Hematopoietic multipotent progenitor cell treated with erythropoietin and hydrocortisone succinate and interleukin-3 and kit ligand, for 15 days (in vitro differentiated cells): ENCODE measurements around the gene ACTA1.
"Not testable (repeated sequence)": the region's sequence is repeated elsewhere in the genome, so short reads cannot be mapped to it uniquely, and the experiment has no call there.

Experiments used
- DNase-seq: peaks from one replicate; pipeline ENCODE4 v3.0.0-alpha.2; 2015; ENCODE audit warnings: low spot score

The ACTA1 gene

DNA sequence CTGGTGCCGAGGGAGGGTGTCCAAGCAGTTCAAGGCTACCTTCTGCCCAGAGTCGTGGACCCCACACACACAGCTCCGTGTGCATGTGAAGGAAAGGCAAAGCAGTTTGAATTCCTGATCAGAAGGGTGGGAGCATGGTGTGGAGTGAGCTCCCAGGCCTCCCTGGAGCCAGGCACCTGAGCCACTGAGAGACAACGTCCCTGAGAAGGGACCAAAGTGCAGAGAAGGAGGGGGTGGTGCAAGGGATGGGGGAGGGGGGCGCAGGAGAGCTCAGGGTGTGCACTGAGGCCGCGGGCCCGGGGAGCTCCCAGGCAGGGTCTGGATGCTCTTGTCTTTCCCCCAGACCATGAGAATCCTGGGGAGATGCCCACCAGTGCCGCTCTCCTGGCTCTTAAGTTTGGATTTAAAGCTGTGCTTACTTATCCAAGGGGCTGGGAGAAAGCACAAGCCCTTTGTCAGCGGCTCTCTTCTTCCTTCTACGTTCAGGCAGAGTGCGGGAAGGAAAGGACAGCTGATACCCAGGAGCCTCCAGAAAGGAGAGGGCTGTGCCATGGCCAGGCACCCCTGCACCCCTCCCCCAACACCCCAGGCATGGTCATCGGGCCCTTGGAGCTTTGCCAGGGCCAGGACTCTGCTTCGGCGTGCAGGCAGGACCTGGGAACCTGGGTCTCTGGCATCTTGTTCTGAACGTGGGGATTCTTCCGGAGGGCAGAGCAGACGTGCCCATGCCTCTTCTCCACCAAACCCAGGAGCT is 24.1 kb downstream of the ACTA1 start:
- DNase-seq: no peak

DNA sequence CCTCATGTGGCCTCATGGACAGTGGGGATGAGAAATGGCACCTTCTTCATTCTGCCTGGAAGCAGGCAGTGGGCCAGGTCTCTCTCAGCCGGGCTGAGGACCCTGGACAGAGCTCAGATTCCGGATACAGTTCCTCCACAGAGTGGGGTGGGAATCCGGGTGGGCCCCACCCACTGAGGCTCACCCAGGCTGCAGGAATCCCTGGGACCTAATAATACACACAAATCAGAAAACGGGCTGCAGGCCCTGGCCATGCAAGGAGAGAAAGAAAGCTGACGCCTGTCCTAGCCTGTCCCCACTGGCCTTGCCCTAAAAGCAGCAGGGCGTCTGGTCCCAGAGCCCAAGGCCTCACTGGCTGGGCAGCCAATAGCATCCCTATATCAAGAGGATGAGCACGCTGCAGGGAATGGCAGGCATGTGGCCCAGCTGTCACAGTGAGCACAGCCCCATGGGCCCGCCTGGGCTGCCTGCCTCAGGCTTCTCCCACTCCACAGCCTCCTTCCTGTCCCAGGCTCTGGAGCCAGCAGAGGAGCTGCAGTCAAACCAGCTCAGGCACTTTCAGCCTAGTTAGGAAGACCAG is 25.3 kb downstream of the ACTA1 start:
- no peak for DNase-seq

DNA sequence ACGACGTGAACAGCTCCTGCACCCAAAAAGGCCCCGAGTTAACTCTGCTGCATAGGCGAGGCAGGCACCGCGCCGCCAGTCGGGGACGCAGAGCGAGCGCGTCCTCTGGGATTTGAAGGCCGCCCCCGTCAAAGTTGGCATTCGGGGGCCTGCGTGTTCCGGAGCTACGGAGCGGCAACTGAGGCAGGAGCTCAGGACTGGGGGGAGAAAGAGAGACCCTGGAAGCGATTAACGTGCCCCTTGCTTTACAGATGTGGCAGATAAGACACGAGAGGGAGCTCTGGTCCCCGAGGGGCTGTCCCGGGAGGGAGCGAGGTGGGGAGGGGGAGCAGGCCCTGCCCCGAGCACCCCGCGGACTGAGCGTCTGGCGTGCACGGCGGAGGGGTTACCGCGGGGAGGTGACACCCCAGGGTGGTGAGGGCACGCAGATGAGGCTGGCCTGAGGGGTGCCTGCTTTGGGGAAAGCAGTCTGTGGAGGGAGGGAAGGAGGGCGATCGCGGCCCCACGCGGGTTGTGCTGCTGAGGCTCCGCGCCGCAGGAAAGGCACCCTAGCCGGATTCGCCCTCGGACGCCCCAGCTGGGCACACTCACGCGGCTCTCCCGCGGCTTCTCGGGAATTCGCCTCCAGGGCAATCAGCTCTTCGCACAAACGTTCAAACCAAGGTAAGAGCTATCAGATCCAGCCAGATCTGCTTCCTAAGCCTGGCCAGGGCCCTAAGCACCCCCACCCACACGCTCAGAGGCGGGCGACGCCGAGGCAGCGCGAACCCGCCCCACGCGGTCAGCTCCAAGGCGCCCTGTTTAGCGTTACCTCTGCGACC is 26.5 kb downstream of the ACTA1 start:
- no peak for DNase-seq

DNA sequence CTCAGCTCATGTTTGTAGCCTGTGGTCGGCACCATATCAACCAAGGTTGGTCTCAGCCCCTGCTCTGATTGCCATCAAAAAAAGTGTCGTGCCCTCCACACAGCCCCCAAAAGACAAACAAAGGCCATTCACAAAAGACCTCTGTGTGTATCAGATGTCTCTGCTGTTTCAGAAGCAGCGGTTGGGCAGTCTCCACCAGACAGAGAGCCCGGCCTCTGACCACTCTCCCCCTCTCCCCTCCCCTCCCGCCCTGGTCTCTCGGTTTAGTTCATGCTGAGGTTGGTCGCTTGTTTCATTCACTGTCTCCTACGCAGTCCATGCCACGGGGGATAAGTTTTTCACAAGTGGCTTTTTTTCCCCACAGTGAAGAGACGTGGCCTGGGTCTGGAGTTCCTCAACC is 27.1 kb downstream of the ACTA1 start:
- no peak for DNase-seq

DNA sequence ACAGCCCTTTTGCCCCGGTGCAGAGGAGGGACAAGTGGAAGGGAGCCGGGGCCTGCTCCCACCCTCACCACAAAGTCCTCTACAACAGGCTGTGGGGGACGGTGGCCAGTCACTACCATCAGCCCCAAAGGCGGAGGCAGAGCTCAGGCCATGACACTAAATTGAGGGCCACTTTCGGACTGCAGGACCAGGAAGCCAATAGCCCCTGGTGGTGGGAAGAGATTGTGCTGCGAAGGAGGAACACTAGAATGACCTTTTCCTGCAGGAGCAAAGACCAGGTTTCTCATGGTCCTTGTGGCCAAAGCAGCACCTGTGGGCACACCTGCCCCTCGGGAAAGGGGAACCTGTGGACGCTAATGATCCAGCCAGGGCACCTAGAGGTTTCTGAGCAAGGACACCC is 30.3 kb downstream of the ACTA1 start:
- no peak for DNase-seq

DNA sequence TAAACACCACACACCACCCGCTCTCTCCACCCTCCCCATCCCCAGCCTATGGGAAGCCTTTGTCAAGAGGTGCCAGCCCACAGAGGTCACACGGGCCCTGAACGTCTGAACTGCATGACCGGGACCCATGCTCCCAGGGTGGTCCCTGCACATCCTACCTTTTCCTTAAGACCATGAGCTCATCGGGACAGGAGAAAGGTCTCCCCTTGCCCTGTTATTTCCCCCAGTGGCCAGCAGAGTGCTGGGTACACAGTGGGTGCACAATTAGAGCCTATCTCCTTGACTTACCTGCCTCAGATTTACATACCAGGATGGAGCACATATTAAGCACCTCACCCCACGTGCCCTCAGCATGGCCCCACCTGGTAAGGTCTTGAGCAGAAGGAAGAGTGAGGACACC is 30.9 kb downstream of the ACTA1 start:
- no peak for DNase-seq

DNA sequence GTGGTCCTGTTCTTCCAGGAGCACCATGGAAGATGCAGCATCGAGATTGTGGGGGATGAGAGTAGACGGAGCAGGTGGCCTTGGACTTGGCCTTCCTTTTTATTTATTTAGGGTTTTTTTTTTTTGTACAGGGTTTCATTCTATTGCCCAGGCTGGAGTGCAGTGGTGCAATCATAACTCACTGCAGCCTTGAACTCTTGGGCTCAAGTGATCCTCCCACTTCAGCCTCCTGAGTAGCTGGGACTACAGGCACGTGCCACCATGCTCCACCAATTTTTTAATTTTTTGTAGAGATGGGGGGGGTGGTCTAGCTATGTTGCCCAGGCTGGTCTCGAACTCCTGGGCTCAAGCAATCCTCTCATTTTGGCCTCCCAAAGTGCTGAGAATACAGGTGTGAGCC is 31.6 kb downstream of the ACTA1 start:
- DNase-seq: not testable (repeated sequence)

DNA sequence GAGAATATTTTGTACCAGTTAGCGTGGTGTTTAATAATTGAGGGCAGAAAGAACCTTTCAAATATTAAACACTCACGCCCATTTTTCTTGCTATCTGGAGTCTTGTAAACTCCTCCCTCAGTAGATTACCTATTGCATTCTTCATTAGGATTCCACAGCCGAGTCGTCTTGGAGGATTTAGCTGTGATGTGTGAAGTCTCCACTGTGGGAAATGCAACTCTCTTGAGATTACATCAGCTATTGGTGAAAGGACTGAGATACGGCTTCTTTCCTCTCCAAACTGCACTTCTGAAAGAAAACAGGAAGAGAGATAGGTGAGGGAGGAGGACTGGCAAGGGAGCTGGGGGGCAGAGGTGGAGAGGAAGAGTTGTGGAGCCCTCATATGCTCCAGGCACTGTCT is 36.1 kb downstream of the ACTA1 start:
- DNase-seq: no peak

DNA sequence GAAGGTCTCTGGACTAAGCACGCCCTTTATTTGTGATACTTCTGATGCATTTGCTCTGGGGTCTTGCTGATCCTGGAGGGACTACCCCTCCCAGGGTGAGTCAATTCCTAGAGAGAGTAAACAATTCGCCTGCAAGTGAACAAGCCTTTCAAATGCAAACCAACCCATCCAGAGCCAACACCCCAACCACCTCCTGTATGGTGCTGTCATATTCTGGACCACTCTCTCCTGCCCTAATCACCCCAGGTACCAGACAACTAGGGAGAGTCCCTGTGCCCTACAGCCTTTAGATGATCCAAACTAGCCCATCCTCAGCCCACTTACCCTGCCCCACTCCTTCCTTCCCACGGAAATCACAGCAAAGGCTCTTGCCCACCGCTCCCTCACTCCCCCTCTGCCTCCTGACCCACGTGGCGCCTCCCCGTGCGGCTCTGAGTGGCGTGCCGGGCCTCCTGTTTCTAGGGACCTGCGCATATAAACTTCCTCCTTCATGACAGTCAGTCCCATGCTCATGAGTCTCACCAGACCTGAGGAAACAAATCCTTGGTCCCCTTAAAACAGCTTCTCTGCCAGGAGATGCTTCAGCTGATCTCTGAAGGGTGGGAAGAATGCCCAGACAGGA is 37.2 kb downstream of the ACTA1 start:
- no peak for DNase-seq

DNA sequence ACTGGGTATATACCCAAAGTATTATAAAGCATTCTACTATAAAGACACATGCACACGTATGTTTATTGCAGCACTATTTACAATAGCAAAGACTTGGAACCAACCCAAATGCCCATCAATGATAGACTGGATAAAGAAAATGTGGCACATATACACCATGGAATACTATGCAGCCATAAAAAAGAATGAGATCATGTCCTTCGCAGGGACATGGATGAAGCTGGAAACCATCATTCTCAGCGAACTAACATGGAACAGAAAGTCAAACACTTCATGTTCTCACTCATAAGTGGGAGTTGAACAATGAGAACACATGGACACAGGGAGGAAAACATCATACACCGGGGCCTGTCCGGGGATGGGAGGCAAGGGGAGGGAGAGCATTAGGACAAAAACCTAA is 39.4 kb downstream of the ACTA1 start:
- DNase-seq: not testable (repeated sequence)

DNA sequence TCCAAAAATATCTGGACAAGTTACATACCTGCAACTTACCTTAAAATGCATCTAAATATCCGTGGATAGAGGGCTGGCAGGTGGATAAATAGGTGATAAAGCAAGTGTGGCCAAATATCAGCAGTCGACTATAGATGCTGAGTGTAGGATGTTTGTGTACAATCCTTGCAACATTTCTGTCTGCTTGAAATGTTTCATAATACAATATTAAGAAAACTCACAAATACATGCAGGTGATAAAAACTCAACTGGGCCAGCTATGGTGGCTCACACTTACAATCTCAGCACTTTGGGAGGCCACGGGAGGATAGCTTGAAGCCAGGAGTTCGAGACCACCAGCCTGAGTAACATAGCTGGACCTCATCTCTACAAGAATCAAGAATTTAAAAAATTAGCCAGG is 41.0 kb downstream of the ACTA1 start:
- DNase-seq: no peak

DNA sequence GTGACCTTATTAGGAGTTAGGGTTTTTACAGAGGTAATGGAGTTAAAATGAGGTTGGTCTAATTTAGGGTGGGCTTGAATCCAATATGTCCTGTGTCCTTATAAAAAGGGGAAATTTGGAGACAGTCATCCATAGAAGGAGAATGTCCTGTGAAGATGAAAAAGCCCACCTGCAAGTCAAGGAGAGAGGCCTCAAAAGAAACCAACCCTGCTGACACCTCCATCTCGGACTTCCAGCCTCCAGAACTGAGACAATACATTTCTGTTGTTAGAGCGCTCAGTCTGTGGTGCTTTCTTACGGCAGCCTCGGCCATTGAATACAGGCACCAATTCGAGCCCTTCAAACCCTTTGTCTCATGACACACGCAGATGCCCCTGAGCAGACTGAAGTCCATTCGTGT is 43.8 kb downstream of the ACTA1 start:
- no peak for DNase-seq

DNA sequence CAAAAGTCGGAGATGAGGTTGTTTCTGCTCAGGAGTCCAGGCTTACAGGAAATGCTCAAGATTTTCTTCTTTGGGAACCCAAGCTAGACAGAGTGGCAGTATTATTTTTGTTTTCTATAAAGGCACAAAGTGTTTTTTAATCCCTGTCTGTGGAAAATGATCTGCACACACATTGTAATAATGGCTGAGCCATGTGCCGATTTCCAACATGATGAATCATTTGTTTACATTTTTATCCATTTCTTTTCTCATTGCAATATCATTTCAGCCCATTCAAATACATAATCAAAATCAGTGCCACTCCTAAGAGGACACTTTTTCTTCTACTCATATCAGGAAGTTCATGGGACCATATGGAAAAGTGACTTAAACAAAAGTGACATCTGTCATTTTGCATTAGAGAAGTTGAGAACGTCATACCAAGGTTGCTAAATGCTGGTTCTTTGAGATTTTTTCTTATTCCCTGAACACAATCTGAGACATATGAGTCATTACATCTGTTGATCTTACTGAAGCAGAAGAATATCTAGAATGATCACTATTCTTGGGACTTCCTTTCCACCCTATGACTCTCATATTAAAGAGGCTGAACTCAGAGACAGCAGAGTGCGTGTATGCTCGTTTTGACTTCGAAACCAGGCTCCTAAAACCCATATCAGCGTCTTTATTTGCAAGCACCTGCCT is 44.9 kb downstream of the ACTA1 start:
- no peak for DNase-seq

DNA sequence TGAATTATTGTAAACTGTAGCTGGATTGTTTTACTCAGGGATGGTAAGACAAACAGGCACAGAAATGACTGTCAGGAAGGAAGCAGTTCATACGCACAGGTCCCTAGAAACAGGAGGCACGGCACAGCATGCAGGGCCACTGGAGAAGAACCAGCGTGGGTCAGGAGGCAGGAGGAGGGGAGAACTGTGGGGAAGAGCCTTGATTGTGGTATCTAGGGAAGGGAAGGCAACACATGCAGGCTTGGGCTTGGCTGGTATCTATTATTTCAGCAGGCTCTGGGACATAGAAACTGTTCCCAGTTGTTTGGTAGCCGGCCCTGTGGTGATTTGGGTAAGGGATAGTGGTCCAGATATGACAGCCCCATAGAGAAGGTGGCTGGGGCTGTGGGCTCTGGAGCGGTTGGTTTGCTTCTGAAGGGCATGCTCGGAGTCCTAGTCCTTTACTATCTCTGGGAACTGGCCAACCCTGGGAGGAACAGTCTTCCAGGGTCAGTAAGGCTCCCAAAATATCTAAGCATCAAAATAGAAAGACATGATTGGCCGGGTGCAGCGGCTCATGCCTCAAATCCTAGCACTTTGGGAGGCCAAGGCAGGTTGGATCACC is 47.9 kb downstream of the ACTA1 start:
- DNase-seq: no peak

DNA sequence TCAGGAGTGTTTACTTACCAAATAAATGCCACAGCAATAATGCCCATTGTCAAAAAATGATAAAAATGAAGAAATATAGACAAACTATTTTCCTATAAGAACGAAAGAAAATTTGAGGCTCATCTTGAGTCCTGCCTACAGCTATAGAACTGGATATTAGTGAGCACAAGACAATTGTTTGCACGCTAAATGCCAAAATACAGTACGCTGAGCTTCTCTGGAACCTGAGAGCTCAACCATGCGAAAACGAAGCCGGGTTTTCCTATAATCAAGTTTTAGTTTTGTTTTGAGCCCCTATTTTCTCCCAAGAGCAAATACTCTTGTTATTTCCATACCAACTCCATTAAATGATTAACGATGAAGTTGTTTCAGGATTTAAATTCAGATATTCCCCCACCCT is 49.1 kb downstream of the ACTA1 start:
- no peak for DNase-seq

DNA sequence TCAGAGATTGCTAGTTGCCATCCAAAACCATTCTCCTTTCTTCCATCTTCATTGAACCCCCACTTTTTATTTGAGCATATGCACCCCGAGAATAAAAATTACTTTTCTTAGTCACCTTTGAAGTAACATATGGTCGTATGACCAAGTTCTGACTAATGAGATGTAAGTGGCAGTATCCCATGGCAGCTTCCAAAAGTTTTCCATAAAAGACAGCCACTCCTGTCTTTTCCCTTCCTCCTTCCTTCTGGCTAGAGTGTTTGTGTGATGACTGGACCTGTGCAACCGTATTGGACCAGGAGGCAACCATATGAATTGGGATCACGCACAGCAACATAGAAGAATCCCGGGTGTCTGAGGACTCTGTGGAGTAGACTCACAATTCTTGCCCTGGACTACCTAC is 49.9 kb downstream of the ACTA1 start:
- DNase-seq: no peak

DNA sequence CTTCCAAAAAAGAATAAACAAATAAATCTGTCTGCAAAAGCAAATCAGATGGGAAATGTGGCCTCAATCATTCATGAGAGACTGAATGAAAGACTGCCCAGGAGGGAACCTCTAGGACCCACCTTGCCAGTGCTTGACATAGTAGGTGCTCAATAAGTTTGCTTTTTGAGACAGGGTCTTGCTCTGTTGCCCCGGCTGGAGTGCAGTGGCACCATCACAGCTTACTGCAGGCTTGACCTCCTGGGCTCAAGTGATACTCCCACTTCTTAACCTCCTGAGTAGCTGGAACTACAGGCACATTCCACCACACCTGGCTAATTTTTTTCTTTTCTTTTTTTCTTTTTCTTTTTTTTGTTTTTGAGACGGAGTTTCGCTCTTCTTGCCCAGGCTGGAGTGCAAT is 50.7 kb downstream of the ACTA1 start:
- DNase-seq: no peak
